Astrocyte (in vitro differentiated cells and primary cell): ENCODE measurements around the gene PAQR4.

Experiments
- CTCF ChIP-seq: IDR thresholded peaks from 2 replicates; pipeline ENCODE4 v1.5.1; 2011; ENCODE audit warnings: low read depth, mild to moderate bottlenecking, inconsistent platforms, low read length, moderate library complexity; ENCODE audit not compliant: insufficient read depth
- EZH2 ChIP-seq: IDR thresholded peaks from 2 replicates; pipeline ENCODE4 v1.6.1; 2012; ENCODE audit warnings: mild to moderate bottlenecking, low read length, inconsistent platforms; ENCODE audit not compliant: insufficient read depth

- TF ChIP-seq CTCF (no peak), EZH2 (no peak)
Measured at GRCh38 chr16:2929693-2930092, 39.5 kb upstream of the PAQR4 start.
